GM19043 (cell line): ENCODE results near the gene AMBRA1.
A peak's percentile ranks its signal among the peaks of the same experiment; 100 is the strongest.

ENCODE experiments used
- ATAC-seq: cut with Tn5 transposase; IDR thresholded peaks from one replicate; pipeline ENCODE4 v1.9.1; 2021; ENCODE audit warnings: low read depth; ENCODE audit not compliant: unreplicated experiment

The AMBRA1 gene

DNA sequence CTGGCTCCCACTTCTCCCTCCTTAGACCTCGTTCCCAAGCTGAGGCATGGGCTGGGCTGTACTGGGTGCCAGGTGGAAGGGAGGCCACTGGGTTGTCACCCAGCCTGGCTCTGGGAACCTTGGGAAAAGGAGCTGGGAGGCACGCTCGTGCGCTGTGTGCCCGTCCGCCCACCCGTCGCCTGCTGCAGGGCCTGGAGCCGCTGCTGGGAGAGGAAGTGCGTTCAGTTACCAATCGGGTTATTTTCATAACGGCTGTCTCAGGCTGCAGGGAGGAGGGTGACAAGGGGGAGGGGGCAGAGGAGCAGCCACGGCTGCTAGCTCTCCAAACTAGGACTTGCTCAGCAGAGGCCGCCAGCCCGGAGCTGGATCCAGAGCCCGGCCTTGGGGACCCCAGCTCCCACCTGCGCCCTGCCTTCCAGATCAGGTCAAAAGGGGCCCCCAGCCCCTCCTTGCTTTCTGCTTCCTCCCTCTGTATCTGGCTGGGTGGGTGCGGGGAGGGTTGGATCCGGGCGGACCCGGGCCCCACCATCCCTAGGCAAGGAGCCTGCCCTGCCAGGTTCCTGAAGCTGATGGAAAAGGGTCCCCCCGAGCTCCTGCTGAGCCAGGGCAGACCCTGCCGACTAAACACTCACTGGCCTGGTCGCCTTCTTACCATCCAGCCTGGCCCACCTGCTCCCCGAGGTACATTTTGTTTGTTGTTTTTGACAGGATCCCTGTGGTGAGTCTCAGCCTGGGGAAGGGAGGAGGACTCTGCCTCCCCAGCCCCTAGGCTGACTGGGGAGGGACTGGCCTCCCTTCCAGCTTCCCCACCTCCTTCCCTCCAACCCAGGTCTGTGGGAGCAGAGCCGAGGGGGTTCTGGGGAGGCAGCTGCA, 232.3 kb downstream of the AMBRA1 start:
- ATAC-seq, result peak; percentile 92

DNA sequence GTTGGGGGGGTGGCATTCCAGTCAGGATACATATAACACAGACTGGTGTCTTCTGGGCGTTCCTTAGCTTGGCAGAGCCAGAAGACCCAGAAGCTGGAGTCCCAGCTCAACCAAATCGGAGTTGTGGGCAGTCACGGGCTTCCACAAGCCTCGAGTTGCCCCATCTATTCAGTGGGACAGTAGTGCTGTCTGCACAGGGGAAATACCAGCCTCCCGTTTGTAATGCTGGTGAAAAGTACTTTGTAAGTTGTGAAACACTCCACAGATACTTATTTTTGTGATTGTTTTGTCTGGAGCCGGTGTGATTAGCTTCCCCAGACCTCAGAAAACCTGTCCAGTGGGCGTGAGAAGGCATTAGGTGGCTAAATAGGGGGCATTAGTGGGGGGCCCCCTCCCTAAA, 232.9 kb downstream of the AMBRA1 start:
- ATAC-seq, result no peak

DNA sequence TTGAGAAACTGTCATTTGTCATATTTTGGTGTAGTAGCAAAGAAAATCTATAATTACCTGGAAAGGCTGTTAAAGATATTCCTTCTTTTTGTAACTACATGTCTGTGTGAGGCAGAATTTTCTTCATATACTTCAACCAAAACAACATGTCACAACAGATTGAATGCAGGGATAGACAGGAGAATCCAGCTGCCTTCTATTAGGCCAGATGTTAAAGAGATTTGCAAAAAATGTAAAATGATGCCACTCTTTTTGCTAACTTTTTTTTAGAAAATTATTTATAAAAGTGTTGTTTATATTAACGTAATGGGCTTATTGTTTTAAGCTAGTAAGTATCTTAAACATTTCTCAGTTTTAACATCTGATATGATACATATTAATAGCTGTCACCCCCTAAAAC, 233.9 kb downstream of the AMBRA1 start:
- ATAC-seq, result no peak

DNA sequence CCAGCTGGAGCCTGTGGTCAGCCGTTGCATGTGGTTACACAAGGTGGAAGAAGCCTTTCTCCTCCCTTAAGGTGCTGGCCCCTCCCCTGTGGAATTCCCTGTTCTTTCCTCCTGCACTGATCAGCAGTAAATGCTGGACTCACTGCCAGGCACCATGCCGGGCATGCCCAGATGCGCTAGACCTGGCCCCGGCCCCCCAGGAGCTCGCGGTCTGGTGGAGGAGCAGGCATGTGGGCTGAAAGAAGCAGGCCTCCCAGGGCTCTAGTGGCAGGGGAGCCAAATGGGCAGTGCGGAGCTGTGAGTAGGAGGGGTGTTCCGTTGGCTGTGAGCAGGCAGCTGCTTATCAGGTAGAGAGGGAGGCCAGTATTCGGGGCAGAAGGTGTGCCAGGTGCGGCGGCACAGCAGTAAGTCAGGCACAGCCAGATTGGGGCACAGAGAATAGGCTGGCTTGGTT, 236.3 kb downstream of the AMBRA1 start:
- no peak for ATAC-seq

DNA sequence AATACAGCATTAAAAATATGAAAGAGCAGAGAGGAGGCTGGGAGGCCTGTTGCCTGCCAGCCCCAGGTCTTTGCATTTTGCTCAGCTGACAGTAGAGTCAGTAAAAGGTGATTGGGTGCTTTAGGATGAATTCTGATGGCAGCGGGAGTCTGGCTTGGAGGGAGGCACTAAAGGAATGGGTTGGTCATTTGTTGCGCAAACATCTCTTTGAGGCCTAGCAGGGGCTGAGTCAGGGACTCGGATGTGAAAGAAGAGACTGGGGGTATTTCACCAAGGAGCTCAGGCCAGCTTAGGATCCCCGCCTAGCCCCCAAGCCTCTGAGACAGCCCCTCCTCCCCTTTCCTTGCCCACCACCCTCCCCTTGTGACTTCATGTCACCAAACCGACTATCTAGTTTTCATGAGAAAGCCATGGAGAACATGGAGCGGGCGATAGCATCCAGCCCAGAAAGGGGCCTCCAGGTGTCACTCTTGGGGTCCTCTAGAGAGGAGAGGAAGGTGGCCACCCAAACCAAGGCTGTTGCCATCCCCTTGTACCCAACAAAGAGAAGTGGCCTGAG, 236.8 kb downstream of the AMBRA1 start:
- no peak for ATAC-seq

DNA sequence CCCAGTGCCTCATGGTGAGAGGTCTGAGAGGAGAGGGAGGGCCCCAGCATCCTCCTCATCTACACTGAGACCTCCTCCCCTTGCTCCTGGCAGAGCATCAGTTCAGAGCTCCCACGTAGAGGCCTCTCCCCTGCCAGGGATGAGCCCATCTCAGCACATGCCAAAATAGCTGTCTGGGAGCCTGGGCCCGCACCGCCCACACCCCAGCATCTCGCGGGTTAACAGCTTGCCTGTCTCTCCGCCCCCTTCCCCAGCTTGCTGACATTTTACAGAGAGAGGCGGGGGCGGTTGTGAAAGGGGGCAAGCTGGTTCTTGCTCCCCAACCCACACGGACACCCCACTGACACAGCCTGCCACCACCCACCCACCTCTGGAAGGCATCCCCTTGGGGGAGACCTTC, 240.1 kb downstream of the AMBRA1 start:
- ATAC-seq, result no peak

DNA sequence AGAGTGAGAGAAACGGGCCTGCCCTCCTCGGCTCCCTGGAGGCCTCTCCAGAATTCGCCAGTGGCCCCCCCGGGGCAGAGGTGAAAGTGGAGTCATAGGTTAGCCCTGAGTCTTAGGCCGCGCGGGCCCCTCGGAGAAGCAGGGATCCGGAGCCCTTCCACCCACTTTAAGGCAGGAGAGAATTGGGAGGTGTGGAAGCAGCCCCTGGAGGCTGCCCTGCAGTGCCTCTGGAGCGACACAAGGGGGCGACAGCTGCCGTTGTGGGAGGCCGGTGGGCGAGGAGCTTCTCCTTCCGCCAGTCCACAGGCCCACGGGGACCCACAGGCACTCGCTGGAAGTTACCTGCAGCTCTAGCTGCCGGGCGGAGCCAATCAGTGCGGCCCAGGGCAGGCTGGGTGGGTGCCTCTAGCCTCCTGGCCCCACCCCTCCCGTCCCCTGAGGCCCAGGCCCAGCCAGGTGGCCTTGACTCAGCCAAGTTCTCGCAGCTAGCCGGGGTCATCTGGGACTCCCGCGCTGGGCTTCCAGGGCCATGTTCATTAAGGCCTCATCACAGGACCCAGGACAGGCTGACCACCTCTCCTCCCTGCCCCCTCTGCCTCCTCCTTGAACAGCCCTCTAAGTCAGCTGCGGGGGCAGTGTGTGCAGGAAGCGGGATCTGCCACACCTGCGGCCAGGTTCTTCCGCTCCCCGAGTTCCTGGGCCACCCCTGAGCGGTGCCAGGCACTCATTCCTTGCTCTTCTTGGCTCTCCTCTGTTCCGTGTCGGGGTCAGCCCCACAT, 241.6 kb downstream of the AMBRA1 start:
- ATAC-seq, result no peak

DNA sequence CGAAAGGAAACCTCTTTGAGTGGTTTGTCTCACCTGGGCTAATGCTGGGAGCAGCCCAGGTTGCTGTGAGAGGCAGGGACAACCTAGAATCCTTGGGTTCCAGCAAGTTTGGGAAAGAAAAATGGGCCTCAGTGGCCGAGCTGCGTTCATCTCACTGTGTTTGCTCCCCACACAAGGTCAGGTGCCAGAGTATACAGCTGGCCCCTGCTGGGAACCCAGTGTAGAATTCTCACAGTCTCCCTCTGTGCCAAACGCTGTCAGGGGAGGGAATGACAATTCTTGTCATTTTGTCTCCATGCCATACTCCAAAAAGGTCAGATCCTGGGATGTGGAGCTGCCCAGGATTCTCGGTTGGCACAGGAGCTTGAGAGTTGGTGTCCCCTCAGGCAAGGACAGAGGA, 242.2 kb downstream of the AMBRA1 start:
- ATAC-seq, result no peak

DNA sequence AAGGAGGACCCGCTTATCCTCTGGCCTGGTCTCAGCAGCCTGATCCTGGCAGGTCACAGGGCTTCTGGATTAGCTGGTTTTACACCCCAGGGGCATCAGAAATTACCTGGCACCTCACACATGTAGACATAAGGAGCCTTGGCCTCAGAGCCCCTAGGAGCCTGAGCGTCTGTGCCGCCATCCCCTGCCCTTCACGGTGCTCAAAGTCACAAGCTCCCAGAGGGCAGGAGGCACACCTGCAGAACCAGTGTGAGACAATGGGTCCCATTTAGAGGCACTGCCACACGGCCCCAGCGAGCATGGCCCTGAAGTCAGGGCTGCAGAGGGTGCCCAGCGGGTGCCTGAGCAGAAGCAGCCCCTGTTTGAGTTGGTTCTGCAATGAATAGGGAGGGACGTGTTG, 242.7 kb downstream of the AMBRA1 start:
- no peak for ATAC-seq

DNA sequence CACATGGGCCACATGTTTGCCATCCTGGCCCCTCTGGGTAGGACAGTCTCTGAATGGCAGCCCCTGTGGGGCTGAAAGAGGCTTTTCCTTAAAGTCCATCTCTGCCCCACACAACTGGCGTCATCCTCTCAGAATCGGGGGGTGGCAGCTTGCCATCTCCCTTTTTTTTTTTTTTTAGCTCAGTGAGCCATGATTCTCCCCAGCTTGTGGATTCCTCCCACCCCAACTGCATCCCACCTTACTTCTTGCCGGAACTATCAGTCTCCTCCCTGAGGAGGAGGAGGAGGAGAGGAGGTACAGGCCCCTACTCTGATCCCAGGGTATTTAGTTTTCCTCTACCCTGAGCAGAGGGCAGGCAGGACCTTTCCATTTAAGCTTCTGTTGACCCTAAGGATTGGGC, 243.1 kb downstream of the AMBRA1 start:
- ATAC-seq, result no peak

DNA sequence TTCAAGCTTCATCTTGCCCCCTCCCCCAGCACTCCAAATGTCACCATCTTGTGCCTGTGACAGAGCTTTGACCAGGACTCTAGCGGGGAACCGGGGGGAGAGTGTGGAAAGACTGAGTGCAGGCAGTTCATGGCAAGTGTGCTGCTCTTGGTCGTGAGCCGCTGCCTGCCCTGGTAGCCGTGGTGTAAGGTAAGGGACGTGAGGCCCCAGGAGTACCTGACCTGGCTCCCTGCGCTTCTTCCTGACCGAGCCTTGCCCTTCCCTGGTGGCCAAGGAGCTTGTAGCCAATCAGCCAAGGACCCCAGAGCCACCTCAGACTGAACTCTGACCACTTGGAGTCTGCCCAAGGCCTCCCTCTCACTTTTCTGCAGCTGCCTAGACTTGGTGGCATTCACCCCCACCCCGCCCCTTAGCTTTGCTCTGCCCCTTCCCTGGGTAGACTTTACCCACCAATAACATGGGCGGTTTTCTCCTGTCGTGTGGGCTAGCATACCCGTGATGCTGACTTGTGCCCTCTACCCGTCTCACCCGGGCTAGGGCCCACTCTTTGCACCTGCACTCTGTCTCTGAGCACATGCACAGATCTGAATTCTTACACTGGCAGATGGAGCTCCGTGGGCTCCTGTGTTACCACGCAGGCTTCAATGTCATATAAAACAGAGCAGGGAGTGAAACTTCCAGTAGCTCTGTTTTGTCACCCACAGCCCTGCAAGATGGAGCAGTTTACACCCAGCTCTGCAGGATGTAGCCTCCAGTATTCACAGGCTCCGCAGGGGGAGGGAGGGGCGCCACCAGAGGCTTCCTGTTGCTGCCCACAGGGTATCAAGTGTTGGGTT, 245.0 kb downstream of the AMBRA1 start:
- ATAC-seq, result no peak

DNA sequence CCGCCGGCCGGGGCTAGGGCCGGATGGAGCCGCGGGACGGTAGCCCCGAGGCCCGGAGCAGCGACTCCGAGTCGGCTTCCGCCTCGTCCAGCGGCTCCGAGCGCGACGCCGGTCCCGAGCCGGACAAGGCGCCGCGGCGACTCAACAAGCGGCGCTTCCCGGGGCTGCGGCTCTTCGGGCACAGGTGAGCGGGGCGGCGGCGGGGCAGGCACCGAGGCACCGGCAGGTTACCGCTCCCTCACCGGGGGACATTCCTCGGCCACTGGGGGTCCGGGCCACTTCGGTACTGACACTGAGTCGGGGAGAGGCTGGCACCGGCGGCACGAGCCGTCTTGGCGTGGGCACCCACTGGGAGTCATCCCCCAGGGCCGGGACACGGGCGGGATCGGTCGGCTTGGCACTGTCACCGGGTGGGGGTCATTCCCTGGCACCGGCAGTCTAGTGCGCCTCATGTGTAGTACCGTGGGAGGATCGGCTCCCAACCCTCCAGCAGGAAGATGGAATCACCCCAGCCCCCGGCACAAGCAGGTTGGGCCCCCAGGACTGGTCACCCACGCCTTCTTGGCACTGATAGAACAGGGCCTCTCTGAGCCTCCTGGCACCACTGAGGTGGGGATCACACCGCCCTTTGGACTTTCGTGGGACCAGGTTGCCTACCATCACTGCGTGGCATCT, 246.0 kb downstream of the AMBRA1 start:
- no peak for ATAC-seq

DNA sequence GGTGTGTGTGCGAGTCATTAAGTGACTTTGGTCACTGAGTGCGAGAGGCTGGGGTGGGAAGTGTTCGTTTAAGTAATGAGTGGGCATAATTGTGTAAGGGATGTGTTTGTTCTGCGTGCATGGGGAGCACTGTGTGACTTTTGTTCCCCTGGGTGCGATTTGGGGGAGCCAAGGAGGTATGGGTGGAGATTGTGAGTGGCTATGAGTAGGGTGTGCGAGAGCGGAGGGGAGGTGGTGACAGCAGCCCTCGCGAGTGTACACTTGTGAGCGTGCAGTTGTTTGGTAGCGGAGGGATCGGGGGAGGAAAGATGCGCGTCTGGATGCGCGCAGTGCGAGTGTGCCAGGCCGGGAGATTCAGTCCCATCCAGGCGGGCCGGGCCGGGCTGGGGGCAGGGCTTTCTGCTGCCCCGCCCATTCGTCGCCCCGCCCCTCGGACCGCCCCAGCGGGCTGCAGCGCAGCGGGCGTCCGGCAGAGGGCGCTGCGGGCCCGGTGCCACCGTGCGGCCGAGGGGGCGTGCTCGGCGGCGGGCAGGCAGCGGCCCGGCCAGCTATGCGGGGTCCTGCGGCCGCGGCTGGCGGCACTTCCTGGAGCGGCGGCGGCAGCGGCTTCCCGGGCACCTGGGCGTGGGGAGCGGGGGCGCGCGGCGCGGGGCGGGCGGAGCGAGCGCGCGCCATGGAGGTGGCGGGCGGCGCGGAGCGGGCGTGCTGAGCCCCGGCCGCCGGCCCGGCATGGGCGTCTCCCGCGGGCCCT, 246.8 kb downstream of the AMBRA1 start, which contains the start of gene DGKZ:
DGKZ (plus strand) TSS at position 578 of the 751 bp plus-strand sequence. CDS start 197 bp downstream, outside the sequence.
- ATAC-seq, result peak; percentile 51
